HG02623 (cell line): ENCODE results near the gene TASL.
"Not testable (repeated sequence)": the region's sequence is repeated elsewhere in the genome, so short reads cannot be mapped to it uniquely, and the experiment has no call there.

Source experiments
- ATAC-seq: cut with Tn5 transposase; IDR thresholded peaks from one replicate; pipeline ENCODE4 v1.9.1; 2021; ENCODE audit warnings: moderate library complexity; ENCODE audit not compliant: unreplicated experiment

The TASL gene, protein sequence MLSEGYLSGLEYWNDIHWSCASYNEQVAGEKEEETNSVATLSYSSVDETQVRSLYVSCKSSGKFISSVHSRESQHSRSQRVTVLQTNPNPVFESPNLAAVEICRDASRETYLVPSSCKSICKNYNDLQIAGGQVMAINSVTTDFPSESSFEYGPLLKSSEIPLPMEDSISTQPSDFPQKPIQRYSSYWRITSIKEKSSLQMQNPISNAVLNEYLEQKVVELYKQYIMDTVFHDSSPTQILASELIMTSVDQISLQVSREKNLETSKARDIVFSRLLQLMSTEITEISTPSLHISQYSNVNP

GRCh38 chrX:30577362-30577991 is at the start of gene TASL:
Gene TASL (minus strand): TSS chrX:30577766. CDS start chrX:30560355, 17,411 bp downstream.
- ATAC-seq = peak; percentile 69

DNA sequence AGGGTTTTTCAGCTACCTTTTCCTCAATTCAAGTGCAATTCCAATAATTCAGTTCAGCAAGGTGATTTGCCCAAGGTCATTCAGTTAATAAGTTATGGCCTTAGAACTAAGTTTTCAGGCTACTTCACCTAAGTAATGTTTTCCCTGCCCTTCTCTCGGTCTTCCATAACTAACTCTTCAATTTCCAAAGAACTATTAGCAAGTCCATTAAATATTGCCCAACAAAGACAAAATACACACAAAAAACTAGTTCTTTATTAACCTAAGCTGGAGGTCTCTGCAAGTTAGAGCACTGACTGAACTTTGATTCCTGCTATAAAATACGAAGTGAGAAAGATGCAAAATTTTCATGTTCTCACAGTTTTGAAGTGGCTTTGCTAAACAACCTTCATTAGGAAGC is 48.8 kb upstream of the TASL start:
- no peak for ATAC-seq

DNA sequence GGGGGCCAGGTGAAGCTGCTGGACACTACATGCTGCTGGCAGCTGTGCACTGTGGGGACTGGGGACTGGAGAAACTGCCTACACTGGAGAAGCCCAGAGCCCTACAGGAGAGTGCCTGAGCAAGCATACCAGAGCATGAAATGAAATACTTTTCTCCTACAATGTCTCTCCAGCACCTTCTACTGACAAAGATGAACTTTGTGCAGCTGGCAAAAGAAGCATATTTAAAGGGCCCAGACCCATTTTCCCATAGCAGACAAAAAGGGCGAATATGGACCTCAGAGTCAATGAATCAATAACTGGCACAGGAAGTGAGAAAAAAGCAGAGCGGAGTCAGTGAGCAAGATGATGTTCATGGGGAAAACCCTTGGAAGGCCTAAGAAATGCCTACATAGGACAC is 44.8 kb upstream of the TASL start:
- no peak for ATAC-seq

- ATAC-seq = no peak
Observed at GRCh38 chrX:30620980-30621618, 43.5 kb upstream of the TASL start.

- ATAC-seq = no peak
Observed at GRCh38 chrX:30620125-30620524, 42.6 kb upstream of the TASL start.

GRCh38 chrX:30618160-30618765 is 40.7 kb upstream of the TASL start:
- no peak for ATAC-seq

- no peak for ATAC-seq
Observed at GRCh38 chrX:30615229-30615628, 37.7 kb upstream of the TASL start.

DNA sequence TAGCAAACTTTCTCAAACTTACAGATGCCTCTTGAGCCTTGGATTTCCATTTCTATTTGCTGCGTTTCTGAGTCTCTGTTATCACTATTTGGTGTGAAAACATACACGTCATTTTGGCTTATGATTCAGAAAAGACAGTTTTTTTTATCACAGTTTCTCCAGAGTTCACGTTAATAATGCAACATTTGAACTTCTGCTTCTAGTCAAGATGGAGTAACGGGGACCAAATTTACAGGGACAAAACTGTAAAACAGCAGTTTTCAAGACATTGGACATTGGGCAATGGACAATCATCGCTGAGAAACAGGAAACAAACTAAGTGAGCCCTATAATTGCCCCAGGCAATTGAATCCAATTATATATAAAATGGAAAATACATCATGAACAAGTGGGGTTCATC is 36.2 kb upstream of the TASL start:
- ATAC-seq = no peak

GRCh38 chrX:30612250-30612655 is 34.7 kb upstream of the TASL start:
- ATAC-seq = no peak

DNA sequence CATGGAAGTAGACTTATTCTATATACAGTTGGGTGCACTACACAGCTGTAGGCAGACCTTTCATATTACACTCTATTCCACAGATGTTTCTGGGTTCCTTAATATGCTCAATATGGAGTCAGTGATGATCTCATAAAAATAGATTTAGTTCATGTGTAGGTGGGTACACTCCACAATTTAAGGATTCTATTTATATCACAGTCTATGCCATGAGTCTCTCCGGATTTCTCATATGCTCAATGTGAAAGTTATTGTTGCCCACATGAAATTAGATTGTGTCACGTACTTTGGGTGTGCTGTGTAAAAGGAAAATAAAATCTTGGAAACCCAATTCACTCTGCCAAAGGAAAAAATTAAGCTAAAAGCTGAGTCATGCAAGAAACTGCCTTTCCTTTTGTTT is 32.5 kb upstream of the TASL start:
- ATAC-seq = no peak

DNA sequence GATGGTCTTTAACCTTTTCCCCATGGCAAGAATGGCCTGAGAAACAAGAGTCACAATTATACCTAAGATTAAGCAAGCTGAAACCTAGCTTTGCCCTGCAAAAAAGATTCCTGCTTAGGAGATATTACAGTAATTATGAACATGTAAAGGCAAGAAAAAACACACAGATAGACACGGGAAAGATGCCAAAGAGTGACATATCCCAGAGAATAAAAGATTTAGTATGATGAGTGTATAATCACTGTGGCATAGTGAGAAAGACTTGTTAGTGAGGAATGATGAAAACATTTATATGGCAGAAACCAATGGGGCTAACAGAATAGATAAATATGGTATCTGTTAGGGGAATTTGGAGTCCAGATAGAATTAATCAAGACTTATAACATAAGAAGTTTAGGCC is 29.6 kb upstream of the TASL start:
- ATAC-seq = no peak

GRCh38 chrX:30600269-30601176 is 23.0 kb upstream of the TASL start:
- ATAC-seq = not testable (repeated sequence)

DNA sequence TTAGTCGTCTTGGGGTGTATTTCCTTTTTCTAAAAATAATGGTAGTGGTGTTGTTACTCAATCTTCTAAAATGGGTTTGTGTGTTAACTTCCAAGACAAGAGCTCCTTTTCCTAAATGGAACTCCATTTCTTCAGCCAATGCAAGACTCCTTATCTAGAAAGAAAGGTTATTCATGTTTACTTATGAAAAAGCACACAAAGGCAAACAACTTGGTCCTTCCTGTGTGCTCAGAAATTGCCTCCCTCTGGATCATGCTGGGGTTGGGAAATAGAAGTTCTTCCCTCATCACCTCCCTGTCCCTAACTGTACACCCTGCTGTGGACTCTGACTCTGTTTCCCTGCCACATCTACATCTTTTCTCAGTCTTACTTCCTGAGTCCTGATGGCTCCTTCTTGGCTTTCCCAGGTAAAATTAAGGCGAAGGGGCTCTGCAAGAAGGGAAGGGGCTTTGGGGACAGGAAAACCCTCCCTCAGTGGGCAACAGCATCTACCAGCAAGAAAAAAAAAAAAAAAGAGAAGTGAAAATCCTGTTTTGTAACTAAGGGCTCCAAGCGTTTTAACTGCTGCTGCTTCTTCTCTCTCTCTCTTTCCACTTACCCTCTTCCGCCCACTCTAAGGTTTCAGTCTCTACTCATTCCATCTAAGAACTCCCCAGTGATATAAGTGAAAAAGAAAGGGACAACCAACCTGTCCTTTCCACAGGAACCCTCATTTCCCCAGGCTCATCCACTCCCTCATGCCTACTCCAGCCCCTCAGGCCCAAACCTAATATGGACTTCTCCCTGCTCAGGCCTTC is 19.8 kb upstream of the TASL start:
- peak; percentile 70 for ATAC-seq

DNA sequence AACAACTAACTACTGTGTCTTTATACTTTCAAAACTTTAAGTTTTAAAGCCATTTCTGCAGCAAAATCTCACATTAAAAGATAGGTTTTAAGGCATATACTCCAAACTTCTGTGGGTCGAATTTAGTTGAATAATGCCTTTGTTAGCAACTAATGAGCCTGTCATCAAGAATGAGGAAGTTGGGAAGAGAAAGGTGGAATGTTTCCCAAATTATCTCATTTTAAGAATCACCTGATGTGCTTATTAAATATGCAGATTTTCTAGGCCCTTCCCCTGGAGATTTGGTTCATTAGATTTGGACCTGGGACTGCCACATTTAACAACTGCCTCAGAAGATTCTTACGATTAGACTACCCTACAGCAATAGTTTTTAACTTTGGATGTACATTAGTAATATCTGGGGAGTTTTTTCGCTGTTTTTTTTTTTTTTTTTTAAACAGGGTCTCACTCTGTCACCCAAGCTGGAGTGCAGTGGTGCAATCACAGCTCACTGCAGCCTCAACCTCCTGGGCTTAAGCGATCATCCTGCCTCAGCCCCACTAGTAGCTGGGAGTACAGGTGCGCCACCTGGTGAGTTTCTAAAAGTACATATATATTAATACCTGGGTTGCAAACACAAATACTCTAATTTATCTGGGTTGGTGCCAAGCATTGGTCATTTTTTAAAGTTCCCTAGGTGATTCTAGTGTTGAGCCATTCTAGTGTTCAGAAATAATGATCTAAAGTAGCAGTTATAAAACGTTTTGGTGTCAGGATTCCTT is 16.1 kb upstream of the TASL start:
- ATAC-seq = peak; percentile 47

- no peak for ATAC-seq
Observed at GRCh38 chrX:30592831-30593230, 15.3 kb upstream of the TASL start.

GRCh38 chrX:30590368-30590767 is 12.8 kb upstream of the TASL start:
- ATAC-seq = no peak

GRCh38 chrX:30589146-30589888 is 11.8 kb upstream of the TASL start:
- no peak for ATAC-seq

DNA sequence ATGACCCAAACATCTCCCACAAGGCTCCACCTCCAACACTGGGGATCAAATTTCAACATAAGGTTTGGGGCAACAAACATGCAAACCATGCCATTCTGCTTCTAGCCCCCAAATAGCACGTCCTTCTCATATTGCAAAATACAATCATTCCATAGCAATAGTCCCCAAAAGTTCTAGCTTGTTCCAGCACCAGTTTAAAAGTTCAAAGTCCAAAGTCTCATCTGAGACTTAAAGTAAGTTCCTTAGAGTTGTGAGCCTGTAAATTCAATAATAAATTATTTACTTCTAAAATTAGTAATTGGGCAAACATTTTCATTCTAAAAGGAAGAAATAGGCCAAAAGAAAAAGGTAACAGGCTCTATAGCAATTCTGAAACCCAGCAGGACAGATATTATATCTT is 8.9 kb upstream of the TASL start:
- ATAC-seq = no peak

DNA sequence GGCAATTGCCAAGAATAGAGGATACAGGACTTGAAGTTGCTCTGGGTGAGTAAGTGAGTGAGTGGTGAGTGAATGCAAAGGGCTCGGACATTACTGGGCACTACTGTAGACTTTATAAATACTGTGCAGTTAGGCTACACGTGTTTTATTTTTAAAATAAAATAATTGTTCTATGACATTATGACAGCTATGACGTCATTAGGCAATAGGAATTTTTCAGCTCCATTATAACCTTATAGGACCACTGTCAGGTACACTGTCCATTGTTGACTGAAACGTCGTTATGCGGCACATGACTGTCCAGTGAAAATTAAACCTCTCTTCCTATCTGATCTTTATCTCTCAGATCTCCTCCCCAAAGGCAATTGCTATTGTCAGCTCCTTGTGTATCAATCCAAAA is 5.1 kb upstream of the TASL start:
- no peak for ATAC-seq
